GM12878 (cell line): ENCODE data around the gene GTSE1. TPM values are rescaled to one million over a fixed set of nuclear protein-coding genes. Genes with fewer than 3 reads are reported as not detected.

Experiments used
- ATAC-seq: fragments of 200-7000 bp; cut with Tn5 transposase; 3 replicates; pipeline ENCODE4 v1.9.1; 2020; ENCODE audit warnings: mild to moderate bottlenecking, moderate library complexity
- BruUV-seq: library from RNA; stranded (reverse); fragments of 400-500 nt; replicated peaks from 2 replicates; lab custom pipeline; 2021; lab: Mats Ljungman, UMichigan
- CTCF ChIA-PET: fragments of 300-600 bp; sonication (Branson Sonifier 250); formaldehyde crosslinking; extraction: SDS; loops from one replicate; lab custom pipeline; 2021; ENCODE audit warnings: inconsistent platforms; lab: Yijun Ruan, JAX
- POLR2A ChIA-PET: fragments of 350-600 bp; formaldehyde crosslinking; extraction: SDS; loops from one replicate; lab custom pipeline; 2021; ENCODE audit warnings: inconsistent platforms; lab: Charles Lee
- RAD21 ChIA-PET: fragments of 300-600 bp; sonication (Branson Sonifier 250); formaldehyde crosslinking; loops from one replicate; lab custom pipeline; 2023; ENCODE audit warnings: antibody characterized with exemption; ENCODE audit not compliant: unreplicated experiment; lab: Charles Lee
- SMC1A ChIA-PET: fragments of 300-600 bp; sonication (Branson Sonifier 250); formaldehyde crosslinking; loops from one replicate; lab custom pipeline; 2023; ENCODE audit not compliant: unreplicated experiment, uncharacterized antibody; lab: Charles Lee
- DNase-seq: peaks from one replicate; pipeline ENCODE4 v3.0.0-alpha.2; 2011; ENCODE audit warnings: low read depth, low spot score
- FAIRE-seq: peaks from 3 replicates; lab custom pipeline; 2011; peaks lifted over from hg19 to GRCh38; lab: Jason Lieb, UNC
- H2AFZ ChIP-seq: 2 replicates; pipeline ENCODE4 v1.6.0; 2011; ENCODE audit warnings: low read depth, low read length, control low read depth; ENCODE audit not compliant: control insufficient read depth
- H3K27ac ChIP-seq: 2 replicates; pipeline ENCODE4 v1.5.1; 2011; ENCODE audit warnings: control low read depth; ENCODE audit not compliant: control insufficient read depth, insufficient read depth
- H3K27me3 ChIP-seq, 2 experiments: replicated peaks in 1 of 2; 2 replicates each; pipeline versions ENCODE4 v1.6.0 to v1.6.1; 2011; ENCODE audit warnings: low read length in 1 of 2; ENCODE audit not compliant: control insufficient read depth in 2 of 2, insufficient read depth in 2 of 2
- H3K36me3 ChIP-seq, 2 experiments: 2 replicates each; pipeline ENCODE4 v1.5.1; 2011; ENCODE audit warnings: low read length in 1 of 2; ENCODE audit not compliant: control insufficient read depth in 2 of 2, insufficient read depth in 2 of 2
- H3K4me1 ChIP-seq: 2 replicates; pipeline ENCODE4 v1.6.1; 2011; ENCODE audit warnings: mild to moderate bottlenecking, low read length, moderate library complexity, mixed read lengths; ENCODE audit not compliant: control insufficient read depth, insufficient read depth
- H3K4me2 ChIP-seq: 2 replicates; pipeline ENCODE4 v1.6.0; 2011; ENCODE audit warnings: control low read depth; ENCODE audit not compliant: control insufficient read depth, insufficient read depth
- H3K4me3 ChIP-seq: fragments of 200-600 bp; sonication (generic); 2 replicates; pipeline ENCODE4 v1.5.1; 2016
- H3K79me2 ChIP-seq: 2 replicates; pipeline ENCODE4 v1.6.0; 2011; ENCODE audit warnings: low read length; ENCODE audit not compliant: control insufficient read depth, insufficient read depth
- H3K9ac ChIP-seq: 2 replicates; pipeline ENCODE4 v1.8.0; 2011; ENCODE audit warnings: low read length, control low read depth, mixed read lengths; ENCODE audit not compliant: control insufficient read depth, insufficient read depth
- H3K9me3 ChIP-seq: replicated peaks from 3 replicates; pipeline ENCODE4 v1.5.1; 2011; ENCODE audit warnings: mild to moderate bottlenecking, low read length; ENCODE audit not compliant: control insufficient read depth, insufficient read depth
- H4K20me1 ChIP-seq: 2 replicates; pipeline ENCODE4 v1.6.0; 2011; ENCODE audit not compliant: control insufficient read depth, insufficient read depth
- GABPA ChIP-seq: IDR thresholded peaks from 2 replicates; pipeline ENCODE4 v1.6.1; 2014; ENCODE audit warnings: antibody characterized with exemption, low read depth, mild to moderate bottlenecking, inconsistent platforms
- HCFC1 ChIP-seq: fragments of 150-350 bp; IDR thresholded peaks from 2 replicates; pipeline ENCODE4 v1.6.1; 2014; ENCODE audit warnings: low read length
- IKZF1 ChIP-seq: fragments of 450-650 bp; conservative IDR thresholded peaks from 2 replicates; pipeline ENCODE4 v1.6.1; 2017; ENCODE audit warnings: antibody characterized with exemption, mild to moderate bottlenecking
- NFYA ChIP-seq: IDR thresholded peaks from 2 replicates; pipeline ENCODE4 v1.6.1; 2011; ENCODE audit warnings: low read depth, mild to moderate bottlenecking, low read length, improper control_type of control experiment, borderline replicate concordance
- NR2C2 ChIP-seq: IDR thresholded peaks from 2 replicates; pipeline ENCODE4 v1.6.1; 2011; ENCODE audit warnings: borderline replicate concordance, low read depth; ENCODE audit not compliant: control insufficient read depth, insufficient read length
- PAX5 ChIP-seq: IDR thresholded peaks from 2 replicates; pipeline ENCODE4 v1.6.1; 2011; ENCODE audit warnings: low read depth, low read length, borderline replicate concordance
- SREBF1 ChIP-seq: IDR thresholded peaks from 2 replicates; pipeline ENCODE4 v1.6.1; 2012; ENCODE audit warnings: mild to moderate bottlenecking, low read length
- ZBTB33 ChIP-seq: fragments of 450-650 bp; IDR thresholded peaks from 2 replicates; pipeline ENCODE4 v1.6.1; 2017; ENCODE audit warnings: mild to moderate bottlenecking
- ZNF274 ChIP-seq: IDR thresholded peaks from one replicate; pipeline ENCODE4 v1.8.0; 2011; ENCODE audit not compliant: insufficient read length, insufficient read depth
- ZZZ3 ChIP-seq: IDR thresholded peaks from 2 replicates; pipeline ENCODE4 v1.6.1; 2011; ENCODE audit warnings: low read depth; ENCODE audit not compliant: control insufficient read depth, insufficient read length
- WGBS: methylation state at CpG from one replicate; pipeline ENCODE4 v1.1.6; 2016; ENCODE audit warnings: low lambda C conversion rate; ENCODE audit not compliant: insufficient replicate concordance, insufficient coverage; ENCODE audit errors: missing lambda C conversion rate; 5-methylcytosine and 5-hydroxymethylcytosine counted together
- in situ Hi-C: fragments of 300-500 bp; cut with MboI; formaldehyde crosslinking; loops from 9 replicates; pipeline ENCODE4 v1.14.3; 2018; ENCODE audit warnings: mixed read lengths
- intact Hi-C: fragments of 100-400 bp; cut with micrococcal nuclease; formaldehyde crosslinking; loops from one replicate; pipeline ENCODE4 v1.14.2; 2022; ENCODE audit not compliant: unreplicated experiment
- polyA plus RNA-seq, 11 experiments: library from polyadenylated mRNA; depleted of rRNA in 4 of 11; unstranded in 6 of 11; stranded (reverse) in 5 of 11; fragments of >200 nt; fragmentation: Nextera tagmentation in 4 of 11; fragmentation: Illumina TruSeq in 1 of 11; extraction: Ambion mirVana in 4 of 11; extraction: Trizol in 1 of 11; gene quantifications; 1 replicate in 1 of 11; 2 replicates in 10 of 11; pipeline versions ENCODE4 v1.2.1 to v1.2.3, GENCODE V29; 2011 to 2016; ENCODE audit warnings: inconsistent platforms in 2 of 11, missing spikeins in 2 of 11, low read depth in 1 of 11
- total RNA-seq, 4 experiments: library from RNA; depleted of rRNA in 3 of 4; stranded (reverse); fragments of >200 nt in 3 of 4; fragmentation: Illumina TruSeq in 1 of 4; extraction: Trizol in 1 of 4; gene quantifications; 2 replicates each; pipeline versions ENCODE4 v1.2.1 to v1.2.3, GENCODE V29; 2013 to 2021
- TF ChIP-seq, protein P1 (sequence below): fragments of 450-650 bp; IDR thresholded peaks from 2 replicates; pipeline ENCODE4 v1.6.1; 2018; ENCODE audit warnings: mild to moderate bottlenecking, low read depth, moderate library complexity; ENCODE audit not compliant: partially characterized antibody

GTSE1 gene
- total and polyA plus RNA-seq, 10 of the 15 experiments (the other 5 are each of a cell fraction or from before 2014, with no cell fraction given), result 6.6 to 46.2 (median 32.3) TPM

- intact Hi-C loops (no loop called here), in situ Hi-C loops (no loop called here)
- Histone ChIP-seq H3K4me1 (peaks cover 6% of the 10 kb centered on the region), H3K9me3 (peaks cover 3% of the 10 kb centered on the region; the same call in 2 of the 3 replicates), H3K27ac (no peak overlapping the region), H3K36me3 (no peaks in the 10 kb centered on the region), H4K20me1 (no peaks in the 10 kb centered on the region), H3K79me2 (no peaks in the 10 kb centered on the region), H3K4me3 (no peak overlapping the region), H3K27me3 (no peaks in the 10 kb centered on the region), H3K9ac (no peak overlapping the region), H3K4me2 (no peak overlapping the region), H2AFZ (no peak overlapping the region)
- ChIA-PET SMC1A (no interaction called here), RAD21 (no interaction called here), POLR2A (no interaction called here), CTCF (no interaction called here)
- FAIRE-seq (no peak), DNase-seq (no peak), ATAC-seq (no peak)
- WGBS, result 11% methylated on average over 7 of the region's 8 CpGs
- TF ChIP-seq ZZZ3, result no peak
- BruUV-seq, result no TSS peak
Measured at GRCh38 chr22:46373159-46373558, 76.5 kb downstream of the GTSE1 start.

GRCh38 chr22:46373921-46374662, 77.4 kb downstream of the GTSE1 start:
- DNase-seq, result peak; percentile 48
- no peaks in the 10 kb centered on the region for H4K20me1 ChIP-seq
- peaks cover 6% of the 10 kb centered on the region for H3K4me1 ChIP-seq
- no TSS peak for BruUV-seq
- no peaks in the 10 kb centered on the region for H3K79me2 ChIP-seq
- peak overlapping the region; percentile 25; the same call in 1 of the 2 replicates for H3K4me2 ChIP-seq
- H3K27ac ChIP-seq, result no peak overlapping the region
- in situ Hi-C loops, result no loop called here
- H3K9me3 ChIP-seq, result peaks cover 3% of the 10 kb centered on the region; the same call in 2 of the 3 replicates
- SMC1A ChIA-PET, result no interaction called here
- RAD21 ChIA-PET, result no interaction called here
- 20% methylated on average over 31 of the region's 31 CpGs for WGBS
- no peak overlapping the region; the same call in 1 of the 2 replicates for H3K9ac ChIP-seq
- ATAC-seq, result peak; percentile 41; the same call in 2 of the 3 replicates
- CTCF ChIA-PET, result no interaction called here
- no peak overlapping the region for H3K4me3 ChIP-seq
- no peaks in the 10 kb centered on the region for H3K27me3 ChIP-seq
- H3K36me3 ChIP-seq, result no peaks in the 10 kb centered on the region
- no peak for FAIRE-seq
- POLR2A ChIA-PET, result no interaction called here
- intact Hi-C loops, result no loop called here
- H2AFZ ChIP-seq, result no peak overlapping the region; the same call in 1 of the 2 replicates
- TF ChIP-seq ZNF274 (no peak), ZBTB33 (no peak), PAX5 (peak; percentile 87), SREBF1 (no peak), HCFC1 (no peak), NR2C2 (no peak), GABPA (no peak), IKZF1 (no peak), NFYA (no peak)
- TF ChIP-seq, protein P1, sequence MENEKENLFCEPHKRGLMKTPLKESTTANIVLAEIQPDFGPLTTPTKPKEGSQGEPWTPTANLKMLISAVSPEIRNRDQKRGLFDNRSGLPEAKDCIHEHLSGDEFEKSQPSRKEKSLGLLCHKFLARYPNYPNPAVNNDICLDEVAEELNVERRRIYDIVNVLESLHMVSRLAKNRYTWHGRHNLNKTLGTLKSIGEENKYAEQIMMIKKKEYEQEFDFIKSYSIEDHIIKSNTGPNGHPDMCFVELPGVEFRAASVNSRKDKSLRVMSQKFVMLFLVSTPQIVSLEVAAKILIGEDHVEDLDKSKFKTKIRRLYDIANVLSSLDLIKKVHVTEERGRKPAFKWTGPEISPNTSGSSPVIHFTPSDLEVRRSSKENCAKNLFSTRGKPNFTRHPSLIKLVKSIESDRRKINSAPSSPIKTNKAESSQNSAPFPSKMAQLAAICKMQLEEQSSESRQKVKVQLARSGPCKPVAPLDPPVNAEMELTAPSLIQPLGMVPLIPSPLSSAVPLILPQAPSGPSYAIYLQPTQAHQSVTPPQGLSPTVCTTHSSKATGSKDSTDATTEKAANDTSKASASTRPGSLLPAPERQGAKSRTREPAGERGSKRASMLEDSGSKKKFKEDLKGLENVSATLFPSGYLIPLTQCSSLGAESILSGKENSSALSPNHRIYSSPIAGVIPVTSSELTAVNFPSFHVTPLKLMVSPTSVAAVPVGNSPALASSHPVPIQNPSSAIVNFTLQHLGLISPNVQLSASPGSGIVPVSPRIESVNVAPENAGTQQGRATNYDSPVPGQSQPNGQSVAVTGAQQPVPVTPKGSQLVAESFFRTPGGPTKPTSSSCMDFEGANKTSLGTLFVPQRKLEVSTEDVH, result no peak
